K562 treated with DMSO at 1 percent for 24 hours (cell line): ENCODE data around the gene ZNF205. TPM values are rescaled to one million over a fixed set of nuclear protein-coding genes. Genes with fewer than 3 reads are reported as not detected.

Experiments
- total RNA-seq: library from RNA; unstranded; fragments of 300-600 nt; gene quantifications from 2 replicates; pipeline ENCODE4 v1.2.3, GENCODE V29; 2022; ENCODE audit warnings: low read depth; ENCODE audit not compliant: insufficient read depth

The ZNF205 gene
- 33.8 and 35.1 TPM in 2 replicates for total RNA-seq

DNA sequence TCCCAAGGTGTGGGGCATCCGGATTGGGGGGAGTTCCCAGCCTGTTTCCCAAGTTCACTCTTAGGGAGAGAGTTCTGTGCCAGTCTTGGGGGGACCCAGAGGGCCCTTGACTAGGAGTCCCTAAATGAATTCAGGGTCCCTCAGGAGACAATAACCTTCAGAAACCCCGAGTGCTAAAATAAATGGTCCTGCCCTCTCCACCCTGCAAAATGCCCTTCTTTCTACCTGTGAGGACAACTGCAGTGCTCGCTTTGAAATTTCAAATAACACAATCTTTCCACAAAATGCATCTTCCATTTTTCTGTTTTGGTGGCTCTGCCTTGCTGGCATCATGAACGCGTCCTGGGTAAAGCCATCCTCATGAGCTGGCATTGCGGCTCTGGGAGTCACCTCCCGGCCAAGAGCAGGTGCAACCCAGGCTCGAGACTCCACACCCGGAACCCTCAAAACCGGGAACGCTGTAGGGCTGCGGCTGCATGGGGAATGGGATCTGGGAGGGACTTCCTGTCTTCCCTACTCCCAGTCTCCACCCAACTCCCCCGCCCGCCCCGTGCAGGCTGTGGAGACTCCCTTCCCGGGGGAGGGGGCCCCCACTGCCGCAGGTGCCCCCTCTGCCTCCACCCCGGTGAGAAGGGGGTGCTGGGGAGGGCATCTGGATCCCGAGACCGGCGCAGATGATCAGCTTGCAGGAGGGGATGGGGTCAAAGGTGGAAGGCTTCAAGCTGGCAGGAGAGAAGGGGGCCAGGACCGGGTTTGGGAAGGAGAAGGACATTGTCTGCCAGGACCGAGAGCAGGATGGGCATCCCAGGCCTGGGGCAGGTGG is at the start of gene ZNF205:
ZNF205 (plus strand) TSS at position 529 of the 823 bp plus-strand sequence. CDS start 845 bp downstream, outside the sequence.

GRCh38 chr16:3065069-3065741 is 47.2 kb upstream of the ZNF205 start, which contains the start of gene IL32:
IL32 (plus strand) TSS chr16:3065640; CDS start chr16:3065812, 172 bp downstream.

DNA sequence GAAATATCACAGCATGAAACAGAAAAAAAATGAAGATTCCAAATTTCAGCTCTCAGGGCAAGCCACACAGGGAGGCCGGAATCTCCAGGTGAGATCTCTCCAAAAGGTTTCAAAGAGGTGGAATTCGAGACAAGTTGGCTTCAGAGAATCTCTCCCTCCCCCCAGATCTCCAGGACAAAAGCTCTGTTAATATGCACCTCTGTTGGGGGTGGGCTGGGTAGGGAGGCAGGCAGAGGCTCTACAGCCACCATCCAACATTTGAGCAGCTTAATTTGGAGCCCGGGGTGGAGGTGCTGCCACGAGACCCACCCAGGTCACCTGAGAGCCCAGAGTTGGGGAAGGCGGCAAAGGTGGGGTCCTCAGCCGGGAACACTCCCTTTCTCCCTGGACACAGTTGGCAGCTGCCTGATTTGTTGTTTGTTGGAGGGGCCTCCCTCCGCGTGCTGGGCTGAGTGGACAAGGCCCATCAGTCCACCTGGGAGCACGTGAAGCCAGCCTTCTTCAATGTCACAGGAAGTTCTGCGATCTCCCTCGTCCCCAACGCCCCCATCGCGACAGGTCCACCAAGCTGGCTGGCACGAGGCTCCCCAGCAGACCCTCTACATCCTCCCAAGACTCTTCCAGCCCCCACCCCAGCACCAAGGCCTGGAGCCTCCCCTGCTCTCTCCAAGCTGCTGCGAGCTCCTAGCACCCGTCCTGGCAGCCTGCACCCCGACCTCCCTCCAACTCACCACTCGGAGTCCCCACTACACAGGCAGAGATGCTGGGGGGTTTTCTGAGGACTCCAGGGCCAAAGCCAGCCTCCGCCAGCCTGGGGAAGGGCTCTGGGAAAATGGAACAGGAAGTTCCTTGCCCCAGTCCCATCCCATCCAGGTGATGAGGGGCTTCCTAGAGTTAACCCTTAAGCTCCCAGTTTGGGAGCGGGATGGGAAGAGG is 13.7 kb upstream of the ZNF205 start, which contains the start of gene ZSCAN10:
ZSCAN10 (minus strand) TSS at position 836 of the 936 bp plus-strand sequence. CDS start 6,357 bp downstream, outside the sequence.

GRCh38 chr16:3134338-3135125 is 22.1 kb downstream of the ZNF205 start, which contains the start of gene ZNF213:
ZNF213 (plus strand) TSS chr16:3135029; CDS start chr16:3137281, 2,252 bp downstream.

Other genes with a start within 250 kb of the ZNF205 start
- gene FLYWCH2, start 229.4 kb upstream of the ZNF205 start, total RNA-seq, result 107 TPM in 2 replicates
- 46.3 and 51.2 TPM in 2 replicates for gene FLYWCH1, start 200.7 kb upstream of the ZNF205 start, total RNA-seq
- gene KREMEN2, start 148.3 kb upstream of the ZNF205 start, total RNA-seq, result 1.3 and 2.2 TPM in 2 replicates
- 25.2 and 30.8 TPM in 2 replicates for gene PAQR4, start 143.2 kb upstream of the ZNF205 start, total RNA-seq
- 168 and 199 TPM in 2 replicates for gene PKMYT1, start 132.1 kb upstream of the ZNF205 start, total RNA-seq
- 4.3 and 4.5 TPM in 2 replicates for gene CLDN9, start 99.7 kb upstream of the ZNF205 start, total RNA-seq
- gene CLDN6, start 94.4 kb upstream of the ZNF205 start, total RNA-seq, result 0.65 and 0.76 TPM in 2 replicates
- 41.1 and 48.6 TPM in 2 replicates for gene TNFRSF12A, start 92.2 kb upstream of the ZNF205 start, total RNA-seq
- 37.4 and 38.2 TPM in 2 replicates for gene HCFC1R1, start 88.6 kb upstream of the ZNF205 start, total RNA-seq
- gene THOC6, start 88.6 kb upstream of the ZNF205 start, total RNA-seq, result 41.2 and 42.6 TPM in 2 replicates
- not detected in 2 replicates for gene BICDL2, start 75.6 kb upstream of the ZNF205 start, total RNA-seq
- gene MMP25, start 66.0 kb upstream of the ZNF205 start, total RNA-seq, result 0.31 and 1.0 TPM in 2 replicates
- 49.1 and 56.4 TPM in 2 replicates for gene IL32, start 46.9 kb upstream of the ZNF205 start, total RNA-seq
- not detected in 2 replicates for gene ZSCAN10, start 13.3 kb upstream of the ZNF205 start, total RNA-seq
- gene ZNF213, start 22.4 kb downstream of the ZNF205 start, total RNA-seq, result 27.1 and 27.7 TPM in 2 replicates
- not detected in 2 replicates for gene OR1F1, start 75.6 kb downstream of the ZNF205 start, total RNA-seq
- gene ZNF200, start 122.6 kb downstream of the ZNF205 start, total RNA-seq, result 6.6 and 8.7 TPM in 2 replicates
- gene MEFV, start 144.0 kb downstream of the ZNF205 start, total RNA-seq, result not detected in 2 replicates
- 51.0 and 56.4 TPM in 2 replicates for gene ZNF263, start 170.9 kb downstream of the ZNF205 start, total RNA-seq
- 0.80 and 2.4 TPM in 2 replicates for gene TIGD7, start 192.8 kb downstream of the ZNF205 start, total RNA-seq
- gene ZNF75A, start 192.9 kb downstream of the ZNF205 start, total RNA-seq, result 9.7 and 10.9 TPM in 2 replicates
- gene OR2C1, start 243.3 kb downstream of the ZNF205 start, total RNA-seq, result not detected in 2 replicates